Right atrium auricular region (tissue), 2 donors: ENCODE results near the gene GRIN2B. TPM values are rescaled to one million over a fixed set of nuclear protein-coding genes. Genes with fewer than 3 reads are reported as not detected.

Source experiments
- DNase-seq: peaks from one replicate; pipeline ENCODE4 v3.0.0-alpha.2; 2019; ENCODE audit warnings: low spot score
- H3K27ac ChIP-seq, 2 donors: fragments of 200-600 bp; sonication (generic); 1 replicate in 1 of 2; 2 replicates in 1 of 2; pipeline ENCODE4 v1.5.1; 2016 to 2019
- H3K27me3 ChIP-seq, 2 donors: fragments of 200-600 bp; sonication (generic); one replicate each; pipeline versions ENCODE4 v1.5.1 to v1.6.0; 2017 to 2019
- H3K36me3 ChIP-seq: fragments of 200-600 bp; sonication (generic); one replicate; pipeline ENCODE4 v1.5.1; 2016
- H3K4me1 ChIP-seq, 2 donors: fragments of 200-600 bp; sonication (generic); one replicate each; pipeline versions ENCODE4 v1.5.1 to v1.6.0; 2017 to 2019
- H3K4me3 ChIP-seq, 2 donors: fragments of 200-600 bp; sonication (generic); 1 replicate in 1 of 2; 2 replicates in 1 of 2; pipeline ENCODE4 v1.5.1; 2017 to 2019; ENCODE audit warnings: mild to moderate bottlenecking in 1 of 2, moderate library complexity in 1 of 2
- H3K9me3 ChIP-seq, 2 donors: fragments of 200-600 bp; sonication (generic); one replicate each; pipeline ENCODE4 v1.5.1; 2019
- total RNA-seq, 2 donors: library from RNA; depleted of rRNA; stranded (reverse); fragments of >200 nt; gene quantifications; one replicate each; pipeline ENCODE4 v1.1.0, GENCODE V29; 2016
- TF ChIP-seq, protein P1 (sequence below), 2 donors: fragments of 200-600 bp; sonication (generic); IDR thresholded peaks; one replicate each; pipeline ENCODE4 v1.5.1; 2019; ENCODE audit warnings: antibody characterized with exemption in 2 of 2

Gene GRIN2B
- total RNA-seq, 2 donors from 2014 or later: not detected

DNA sequence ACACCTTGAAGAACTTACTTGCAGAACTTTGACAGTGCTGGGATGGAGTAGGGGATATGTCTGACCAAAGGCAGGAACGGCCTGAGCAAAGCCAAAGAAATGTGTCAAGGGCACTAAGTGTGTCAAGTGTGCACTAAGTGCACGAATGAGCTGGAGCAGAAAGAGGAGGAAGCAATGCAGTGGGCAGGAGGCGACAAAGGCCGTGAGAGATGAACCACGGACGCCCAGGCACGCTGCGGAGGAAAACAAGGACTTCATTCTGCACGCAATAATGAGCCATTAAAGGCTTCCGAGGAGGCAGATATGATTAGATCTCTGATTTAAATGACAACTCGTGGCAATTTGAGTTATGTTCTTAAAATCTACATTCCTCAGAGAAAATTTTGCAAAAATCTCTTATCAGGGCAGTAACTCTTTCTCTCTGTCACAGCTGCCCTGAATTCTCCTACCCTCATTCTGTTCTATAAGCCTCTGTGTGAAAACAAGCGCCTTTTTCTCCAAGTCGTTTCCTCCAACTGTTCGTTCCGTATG lies 25.3 kb downstream of the GRIN2B start:
- Histone ChIP-seq H3K9me3 (no peaks in the 10 kb centered on the region), H3K4me3 (no peak overlapping the region), H3K36me3 (no peaks in the 10 kb centered on the region), H3K4me1 (no peaks in the 10 kb centered on the region), H3K27me3 (no peaks in the 10 kb centered on the region), H3K27ac (no peak overlapping the region)
- TF ChIP-seq, protein P1, sequence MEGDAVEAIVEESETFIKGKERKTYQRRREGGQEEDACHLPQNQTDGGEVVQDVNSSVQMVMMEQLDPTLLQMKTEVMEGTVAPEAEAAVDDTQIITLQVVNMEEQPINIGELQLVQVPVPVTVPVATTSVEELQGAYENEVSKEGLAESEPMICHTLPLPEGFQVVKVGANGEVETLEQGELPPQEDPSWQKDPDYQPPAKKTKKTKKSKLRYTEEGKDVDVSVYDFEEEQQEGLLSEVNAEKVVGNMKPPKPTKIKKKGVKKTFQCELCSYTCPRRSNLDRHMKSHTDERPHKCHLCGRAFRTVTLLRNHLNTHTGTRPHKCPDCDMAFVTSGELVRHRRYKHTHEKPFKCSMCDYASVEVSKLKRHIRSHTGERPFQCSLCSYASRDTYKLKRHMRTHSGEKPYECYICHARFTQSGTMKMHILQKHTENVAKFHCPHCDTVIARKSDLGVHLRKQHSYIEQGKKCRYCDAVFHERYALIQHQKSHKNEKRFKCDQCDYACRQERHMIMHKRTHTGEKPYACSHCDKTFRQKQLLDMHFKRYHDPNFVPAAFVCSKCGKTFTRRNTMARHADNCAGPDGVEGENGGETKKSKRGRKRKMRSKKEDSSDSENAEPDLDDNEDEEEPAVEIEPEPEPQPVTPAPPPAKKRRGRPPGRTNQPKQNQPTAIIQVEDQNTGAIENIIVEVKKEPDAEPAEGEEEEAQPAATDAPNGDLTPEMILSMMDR (IDR thresholded peaks at IDR 0.05): no peak
- DNase-seq: no peak

DNA sequence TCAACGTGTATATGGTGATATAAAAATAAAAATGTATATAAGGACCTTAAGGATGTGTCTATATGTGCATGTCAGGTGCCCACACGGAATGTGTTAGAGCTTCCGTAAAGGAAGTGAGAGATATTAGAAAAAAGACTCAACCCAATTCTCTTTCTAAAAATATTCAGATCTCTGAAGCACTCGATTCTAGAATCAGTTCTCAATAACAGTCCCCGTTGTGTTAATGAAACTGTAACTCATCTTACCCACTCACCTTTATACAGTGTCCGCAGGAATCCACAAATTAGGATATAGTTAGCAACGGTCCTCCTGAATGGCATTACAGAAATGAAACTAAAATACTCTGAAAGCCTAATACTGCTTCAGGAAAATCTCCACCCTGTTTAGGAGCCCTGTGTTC lies 29.3 kb downstream of the GRIN2B start:
- Histone ChIP-seq H3K9me3 (no peaks in the 10 kb centered on the region), H3K27me3 (no peaks in the 10 kb centered on the region), H3K4me3 (no peak overlapping the region), H3K27ac (no peak overlapping the region), H3K4me1 (no peaks in the 10 kb centered on the region), H3K36me3 (no peaks in the 10 kb centered on the region)
- no peak for DNase-seq
- TF ChIP-seq, protein P1 (IDR thresholded peaks at IDR 0.05): no peak

GRCh38 chr12:13950502-13950901 lies 30.9 kb downstream of the GRIN2B start:
- Histone ChIP-seq H3K27me3 (no peaks in the 10 kb centered on the region), H3K27ac (no peak overlapping the region)
- no peak for DNase-seq

GRCh38 chr12:13948621-13949020 lies 32.8 kb downstream of the GRIN2B start:
- H3K27ac ChIP-seq: no peak overlapping the region
- no peaks in the 10 kb centered on the region for H3K9me3 ChIP-seq
- H3K4me1 ChIP-seq: no peaks in the 10 kb centered on the region
- TF ChIP-seq, protein P1 (IDR thresholded peaks at IDR 0.05): no peak
- H3K27me3 ChIP-seq: no peaks in the 10 kb centered on the region
- no peaks in the 10 kb centered on the region for H3K36me3 ChIP-seq
- no peak overlapping the region for H3K4me3 ChIP-seq
- DNase-seq: no peak

More at GRCh38 chr12:13950502-13950901, 30.9 kb downstream of the GRIN2B start:
- H3K4me3 ChIP-seq: no peak overlapping the region
- TF ChIP-seq, protein P1 (IDR thresholded peaks at IDR 0.05): no peak
- H3K36me3 ChIP-seq: no peaks in the 10 kb centered on the region
- H3K4me1 ChIP-seq: no peaks in the 10 kb centered on the region
- no peaks in the 10 kb centered on the region for H3K9me3 ChIP-seq

DNA sequence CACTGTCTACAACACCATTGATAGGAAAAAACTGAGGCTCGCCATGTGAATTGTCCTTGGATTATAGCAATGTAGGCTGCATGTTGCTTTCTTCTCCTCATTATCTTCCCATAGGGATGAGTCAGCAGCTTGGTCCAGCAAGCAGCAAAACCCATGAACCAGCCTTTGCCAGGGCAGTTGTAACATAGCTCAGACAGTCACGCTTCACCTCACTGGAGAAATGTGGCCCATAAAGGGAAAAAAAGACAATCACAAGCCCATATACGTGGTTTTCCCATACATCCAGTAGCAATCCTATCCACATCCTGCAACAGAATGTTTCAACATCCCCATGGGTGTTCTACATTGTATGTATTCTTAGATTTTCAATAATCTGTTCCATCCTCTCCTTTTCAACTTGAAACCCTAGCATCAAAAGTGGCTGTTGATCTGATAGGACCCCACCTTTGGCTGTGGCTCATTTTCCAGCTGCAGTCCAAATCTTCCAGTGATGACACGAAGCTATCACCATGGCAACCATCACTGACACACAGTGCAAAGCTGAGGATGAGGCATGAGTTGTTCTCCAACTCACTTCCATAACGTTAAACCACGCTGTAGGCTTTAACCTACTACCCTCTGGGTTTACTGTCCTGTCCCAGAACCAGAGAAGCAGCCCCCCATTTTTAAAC lies 34.0 kb downstream of the GRIN2B start:
- H3K4me1 ChIP-seq: no peaks in the 10 kb centered on the region
- no peak for DNase-seq
- no peak overlapping the region for H3K4me3 ChIP-seq
- no peaks in the 10 kb centered on the region for H3K27me3 ChIP-seq
- H3K9me3 ChIP-seq: no peaks in the 10 kb centered on the region
- TF ChIP-seq, protein P1 (IDR thresholded peaks at IDR 0.05): no peak
- no peak overlapping the region for H3K27ac ChIP-seq
- H3K36me3 ChIP-seq: no peaks in the 10 kb centered on the region

DNA sequence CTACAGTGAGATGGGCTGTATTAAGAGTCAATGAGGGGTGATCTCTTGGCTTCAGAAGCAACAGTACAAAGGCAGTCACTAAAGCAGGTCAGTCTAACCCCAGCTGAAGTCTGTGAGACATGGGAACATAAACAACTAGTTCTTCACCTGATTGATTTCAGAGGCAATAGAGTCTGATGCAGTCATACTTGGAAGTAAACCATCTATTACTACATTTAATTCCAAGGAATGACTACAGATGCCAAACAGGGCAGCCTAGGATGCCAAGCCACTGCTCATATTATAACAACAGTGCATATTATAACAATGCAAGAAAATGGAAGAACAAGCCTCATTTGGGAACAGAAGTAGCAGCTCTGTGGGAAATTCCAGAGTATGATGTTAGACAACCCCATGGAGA lies 35.8 kb downstream of the GRIN2B start:
- TF ChIP-seq, protein P1 (IDR thresholded peaks at IDR 0.05): no peak
- Histone ChIP-seq H3K27ac (no peak overlapping the region), H3K4me3 (no peak overlapping the region), H3K4me1 (no peaks in the 10 kb centered on the region), H3K36me3 (no peaks in the 10 kb centered on the region), H3K9me3 (no peaks in the 10 kb centered on the region), H3K27me3 (no peaks in the 10 kb centered on the region)
- no peak for DNase-seq
